ENCODE results near the gene PLA2G2C. TPM values are rescaled to one million over a fixed set of nuclear protein-coding genes. Genes with fewer than 3 reads are reported as not detected.
A peak's percentile ranks its signal among the peaks of the same experiment; 100 is the strongest.

Gene PLA2G2C
- total and polyA plus RNA-seq, 2 of the 13 experiments (the other 11 are each of a cell fraction or from before 2014, with no cell fraction given): not detected

DNA sequence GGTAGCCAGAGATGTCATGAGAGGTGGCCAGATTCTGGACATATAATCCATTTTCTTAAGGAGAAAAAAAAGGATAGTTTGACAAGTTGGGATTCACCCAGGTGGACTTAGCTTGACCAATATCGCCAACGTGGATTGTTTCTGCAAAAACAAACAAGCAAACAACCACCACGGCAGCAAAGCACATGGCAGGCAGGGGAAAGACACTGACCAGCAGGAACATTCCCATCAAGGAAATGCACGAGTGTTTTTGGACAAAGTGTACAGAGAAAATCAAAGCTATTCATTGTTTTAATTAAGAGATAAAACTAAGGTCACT, 9.1 kb upstream of the PLA2G2C start:
- WGBS (ENCODE audit: low lambda C conversion rate): 39% methylated on average over 4 of the region's 4 CpGs
- in situ Hi-C loops (cut with HindIII; ENCODE audit: extremely low pct_ligation_motif_present, low pct_unique_long_range_greater_than_20kb): loop anchor here (10.0 kb wide), 1 partner anchor 221 kb away; the partner anchor contains the start of gene PLA2G2A

DNA sequence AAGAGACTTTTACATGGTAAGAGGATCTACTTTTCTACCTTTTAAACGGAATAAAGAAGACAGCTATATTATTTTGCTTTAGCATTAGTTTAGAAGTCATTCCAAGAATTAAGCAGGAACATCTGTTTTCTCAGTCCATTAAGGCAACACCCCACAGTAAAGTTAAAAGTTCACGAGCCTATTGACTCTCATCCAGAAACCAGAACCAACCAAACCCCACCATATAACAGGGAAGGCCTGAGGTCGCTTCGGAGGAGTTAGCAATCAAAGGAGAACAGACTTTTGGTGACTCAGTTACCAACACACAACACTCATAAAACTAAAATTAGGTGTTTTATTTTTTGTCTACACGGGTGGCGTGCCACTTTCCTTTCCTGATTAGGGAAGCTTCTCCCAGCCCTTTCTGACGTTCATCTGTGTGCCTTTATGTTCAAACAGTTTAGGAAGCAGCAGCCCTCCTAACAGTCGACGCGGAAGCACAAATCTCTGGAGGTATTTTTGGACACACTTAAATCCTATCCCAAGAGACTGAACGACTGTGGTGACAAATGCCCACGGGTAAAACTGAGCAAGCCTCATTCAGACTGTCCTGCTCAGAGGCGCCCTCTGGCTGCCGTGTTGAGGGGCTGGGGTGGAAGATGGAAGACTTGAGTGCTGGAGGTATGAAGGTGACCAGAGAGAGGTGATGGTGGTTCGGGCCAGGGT, 8.6 kb upstream of the PLA2G2C start:
- 15% methylated on average over 15 of the region's 15 CpGs for WGBS (ENCODE audit: low lambda C conversion rate)
- in situ Hi-C loops (cut with HindIII; ENCODE audit: extremely low pct_ligation_motif_present, low pct_unique_long_range_greater_than_20kb) (loop anchor here (10.0 kb wide), 1 partner anchor 220 kb away; the partner anchor contains the start of gene PLA2G2A), intact Hi-C loops (cut with micrococcal nuclease; ENCODE audit: unreplicated experiment) (loop anchor here (1.0 kb wide), 1 partner anchor 277 kb away; no protein-coding TSS in a partner anchor)
- CTCF ChIA-PET (ENCODE audit: low intra/inter-chr PET ratio, low total read pairs): interaction anchor here (1.5 to 2.1 kb wide), 3 partner anchors 94 to 277 kb away, joined by 4 to 32 read pairs (median 11); no protein-coding TSS in a partner anchor
- ATAC-seq (peak; percentile 81), FAIRE-seq (peak; percentile 82), DNase-seq (ENCODE audit: low spot score) (peak; percentile 44)
- no peak overlapping the region for H3K9ac ChIP-seq (ENCODE audit: insufficient read depth, low read depth, low read length)
- no peaks in the 10 kb centered on the region for H4K20me1 ChIP-seq (ENCODE audit: insufficient read depth, low read length)
- 0 out of 2 replicates have a peak overlapping the region, but pooled peaks have one; percentile 13 for H3K4me2 ChIP-seq (ENCODE audit: low read depth, low read length)
- no peak overlapping the region for H3K27ac ChIP-seq (ENCODE audit: extremely low read length, insufficient read depth, low read length)
- POLR2A ChIA-PET: no interaction called here
- no peak overlapping the region for H2AFZ ChIP-seq (ENCODE audit: low read length)
- no peak overlapping the region for H3K4me3 ChIP-seq (replicated peaks in 1 of 3; ENCODE audit: insufficient read depth in 1 of 3, low read depth in 2 of 3, low read length in 3 of 3)
- peaks cover 5% of the 10 kb centered on the region; the same call in 1 of the 2 replicates for H3K4me1 ChIP-seq (ENCODE audit: insufficient read depth, low read length)
- TF ChIP-seq SMC3 (IDR thresholded peaks at IDR 0.05; ENCODE audit: low read length): peak; percentile 91
- no peak for TF ChIP-seq ARNTL (CRISPR knock-in tag; IDR thresholded peaks at IDR 0.05)
- TF ChIP-seq STAG1 (CRISPR knock-in tag; IDR thresholded peaks at IDR 0.05): peak; percentile 68
- TF ChIP-seq, protein P1, sequence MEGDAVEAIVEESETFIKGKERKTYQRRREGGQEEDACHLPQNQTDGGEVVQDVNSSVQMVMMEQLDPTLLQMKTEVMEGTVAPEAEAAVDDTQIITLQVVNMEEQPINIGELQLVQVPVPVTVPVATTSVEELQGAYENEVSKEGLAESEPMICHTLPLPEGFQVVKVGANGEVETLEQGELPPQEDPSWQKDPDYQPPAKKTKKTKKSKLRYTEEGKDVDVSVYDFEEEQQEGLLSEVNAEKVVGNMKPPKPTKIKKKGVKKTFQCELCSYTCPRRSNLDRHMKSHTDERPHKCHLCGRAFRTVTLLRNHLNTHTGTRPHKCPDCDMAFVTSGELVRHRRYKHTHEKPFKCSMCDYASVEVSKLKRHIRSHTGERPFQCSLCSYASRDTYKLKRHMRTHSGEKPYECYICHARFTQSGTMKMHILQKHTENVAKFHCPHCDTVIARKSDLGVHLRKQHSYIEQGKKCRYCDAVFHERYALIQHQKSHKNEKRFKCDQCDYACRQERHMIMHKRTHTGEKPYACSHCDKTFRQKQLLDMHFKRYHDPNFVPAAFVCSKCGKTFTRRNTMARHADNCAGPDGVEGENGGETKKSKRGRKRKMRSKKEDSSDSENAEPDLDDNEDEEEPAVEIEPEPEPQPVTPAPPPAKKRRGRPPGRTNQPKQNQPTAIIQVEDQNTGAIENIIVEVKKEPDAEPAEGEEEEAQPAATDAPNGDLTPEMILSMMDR (CRISPR knock-in tag; IDR thresholded peaks at IDR 0.05): peak; percentile 80
- TF ChIP-seq XRCC5 (optimal IDR thresholded peaks at IDR 0.05; ENCODE audit: low read length): peak; percentile 35
- peak; percentile 52; the same call in 1 of the 2 replicates for TF ChIP-seq RAD21 (CRISPR knock-in tag; IDR thresholded peaks at IDR 0.05)
- no peak for TF ChIP-seq TCF7 (IDR thresholded peaks at IDR 0.05; ENCODE audit: low read depth)
- no peak for TF ChIP-seq FOXP1 (IDR thresholded peaks at IDR 0.05)
- TF ChIP-seq FOXP1 (CRISPR knock-in tag; IDR thresholded peaks at IDR 0.05): no peak
- TF ChIP-seq KDM2A (CRISPR knock-in tag; IDR thresholded peaks at IDR 0.05; ENCODE audit: borderline replicate concordance, low read depth): 0 out of 2 replicates have a peak, but pooled peaks have one; percentile 28
- H3K36me3 ChIP-seq (replicated peaks in 1 of 2; ENCODE audit: control insufficient read depth in 1 of 2, insufficient read depth in 2 of 2, low read length in 2 of 2): no peaks in the 10 kb centered on the region
- no peaks in the 10 kb centered on the region for H3K79me2 ChIP-seq (ENCODE audit: insufficient read depth, low read length)
- BruUV-seq (replicated peaks): no TSS peak
- peaks cover 3 to 28% of the 10 kb centered on the region in 2 experiments; a peak in 4 of 5 replicates for H3K27me3 ChIP-seq (ENCODE audit: control insufficient read depth in 1 of 2, insufficient read depth in 2 of 2, low read length in 2 of 2)
- no peaks in the 10 kb centered on the region for H3K9me3 ChIP-seq (ENCODE audit: low read length)

More for the DNA sequence above, 9.1 kb upstream of the PLA2G2C start:
- intact Hi-C loops (cut with micrococcal nuclease; ENCODE audit: unreplicated experiment): loop anchor here (1.0 kb wide), 1 partner anchor 277 kb away; no protein-coding TSS in a partner anchor
- Histone ChIP-seq H3K9me3 (ENCODE audit: low read length) (no peaks in the 10 kb centered on the region), H3K9ac (ENCODE audit: insufficient read depth, low read depth, low read length) (no peak overlapping the region), H3K36me3 (replicated peaks in 1 of 2; ENCODE audit: control insufficient read depth in 1 of 2, insufficient read depth in 2 of 2, low read length in 2 of 2) (no peaks in the 10 kb centered on the region), H2AFZ (ENCODE audit: low read length) (no peak overlapping the region), H3K79me2 (ENCODE audit: insufficient read depth, low read length) (no peaks in the 10 kb centered on the region), H3K4me3 (replicated peaks in 1 of 3; ENCODE audit: insufficient read depth in 1 of 3, low read depth in 2 of 3, low read length in 3 of 3) (no peak overlapping the region), H4K20me1 (ENCODE audit: insufficient read depth, low read length) (no peaks in the 10 kb centered on the region), H3K4me1 (ENCODE audit: insufficient read depth, low read length) (peaks cover 5% of the 10 kb centered on the region; the same call in 1 of the 2 replicates), H3K27me3 (ENCODE audit: control insufficient read depth in 1 of 2, insufficient read depth in 2 of 2, low read length in 2 of 2) (peaks cover 3 to 28% of the 10 kb centered on the region in 2 experiments; a peak in 4 of 5 replicates), H3K27ac (ENCODE audit: extremely low read length, insufficient read depth, low read length) (no peak overlapping the region), H3K4me2 (ENCODE audit: low read depth, low read length) (no peak overlapping the region)
- BruUV-seq (replicated peaks): no TSS peak
- TF ChIP-seq FOXO1 (CRISPR knock-in tag; IDR thresholded peaks at IDR 0.05): no peak
- no peak for TF ChIP-seq SKI (IDR thresholded peaks at IDR 0.05; ENCODE audit: partially characterized antibody)
- no peak for TF ChIP-seq SP140L (CRISPR knock-in tag; IDR thresholded peaks at IDR 0.05; ENCODE audit: borderline replicate concordance)
- no peak for TF ChIP-seq ZFP37 (CRISPR knock-in tag; IDR thresholded peaks at IDR 0.05; ENCODE audit: borderline replicate concordance)
- TF ChIP-seq THAP11 (CRISPR knock-in tag; IDR thresholded peaks at IDR 0.05): no peak
- no peak for ATAC-seq
- ChIA-PET CTCF (ENCODE audit: low intra/inter-chr PET ratio, low total read pairs) (interaction anchor here (1.5 to 2.1 kb wide), 3 partner anchors 95 to 277 kb away, joined by 4 to 32 read pairs (median 11); no protein-coding TSS in a partner anchor), POLR2A (no interaction called here)
- no peak for FAIRE-seq
- DNase-seq (ENCODE audit: low spot score): no peak

Measured in HepG2 (cell line).